Keratinocyte (primary cell): ENCODE measurements around the gene RBM10. TPM values are rescaled to one million over a fixed set of nuclear protein-coding genes. Genes with fewer than 3 reads are reported as not detected.
A peak's percentile ranks its signal among the peaks of the same experiment; 100 is the strongest.

ENCODE experiments used
- DNase-seq: peaks from one replicate; pipeline ENCODE4 v3.0.0-alpha.2; 2011; ENCODE audit warnings: low read depth, missing footprints, low spot score
- FAIRE-seq: peaks from 2 replicates; lab custom pipeline; 2011; peaks lifted over from hg19 to GRCh38; lab: Jason Lieb, UNC
- H2AFZ ChIP-seq: 2 replicates; pipeline ENCODE4 v1.6.0; 2012; ENCODE audit warnings: low read length, control low read depth, inconsistent platforms; ENCODE audit not compliant: control insufficient read depth
- H3K27ac ChIP-seq: 2 replicates; pipeline ENCODE4 v1.5.1; 2011; ENCODE audit warnings: low read length; ENCODE audit not compliant: control insufficient read depth, insufficient read depth
- H3K27me3 ChIP-seq: 3 replicates; pipeline ENCODE4 v1.6.0; 2011; ENCODE audit warnings: low read length; ENCODE audit not compliant: control insufficient read depth, insufficient read depth; ENCODE audit errors: extremely low read depth
- H3K36me3 ChIP-seq, 2 experiments: 2 replicates in 1 of 2; 3 replicates in 1 of 2; pipeline ENCODE4 v1.5.1; 2011; ENCODE audit warnings: low read length in 2 of 2, mild to moderate bottlenecking in 1 of 2; ENCODE audit not compliant: control insufficient read depth in 2 of 2, insufficient read depth in 2 of 2; ENCODE audit errors: extremely low read depth in 1 of 2
- H3K4me1 ChIP-seq: 3 replicates; pipeline ENCODE4 v1.5.1; 2011; ENCODE audit warnings: low read length; ENCODE audit not compliant: control insufficient read depth, insufficient read depth; ENCODE audit errors: extremely low read depth
- H3K4me2 ChIP-seq: 3 replicates; pipeline ENCODE4 v1.6.0; 2011; ENCODE audit warnings: low read depth, low read length; ENCODE audit not compliant: control insufficient read depth, insufficient read depth; ENCODE audit errors: extremely low read depth
- H3K4me3 ChIP-seq, 3 experiments: fragments of 200-600 bp in 1 of 3; sonication (generic) in 1 of 3; 2 replicates in 2 of 3; 3 replicates in 1 of 3; pipeline ENCODE4 v1.5.1; 2011 to 2016; ENCODE audit warnings: low read length in 3 of 3, mild to moderate bottlenecking in 3 of 3, control low read depth in 2 of 3, inconsistent platforms in 1 of 3, low read depth in 1 of 3, mixed read lengths in 1 of 3, mixed run types in 1 of 3, moderate library complexity in 1 of 3; ENCODE audit not compliant: control insufficient read depth in 2 of 3, insufficient read depth in 2 of 3; ENCODE audit errors: extremely low read depth in 1 of 3
- H3K79me2 ChIP-seq: 2 replicates; pipeline ENCODE4 v1.6.0; 2012; ENCODE audit warnings: low read length; ENCODE audit not compliant: control insufficient read depth, insufficient read depth
- H3K9ac ChIP-seq: 3 replicates; pipeline ENCODE4 v1.6.0; 2011; ENCODE audit warnings: low read length; ENCODE audit not compliant: control insufficient read depth, insufficient read depth; ENCODE audit errors: extremely low read depth
- H3K9me1 ChIP-seq: 3 replicates; pipeline ENCODE4 v1.6.0; 2011; ENCODE audit warnings: low read length; ENCODE audit not compliant: control insufficient read depth, insufficient read depth; ENCODE audit errors: extremely low read depth
- H3K9me3 ChIP-seq: 2 replicates; pipeline ENCODE4 v1.5.1; 2012; ENCODE audit warnings: low read depth, low read length; ENCODE audit not compliant: control insufficient read depth
- H4K20me1 ChIP-seq: 3 replicates; pipeline ENCODE4 v1.6.0; 2011; ENCODE audit warnings: low read length; ENCODE audit not compliant: control insufficient read depth, insufficient read depth; ENCODE audit errors: extremely low read depth
- CTCF ChIP-seq, 3 experiments: IDR thresholded peaks in 1 of 3; conservative IDR thresholded peaks in 1 of 3; optimal IDR thresholded peaks in 1 of 3; 2 replicates in 2 of 3; 3 replicates in 1 of 3; pipeline versions ENCODE3 to v1.5.1; 2011; ENCODE audit warnings: low read length in 3 of 3, mild to moderate bottlenecking in 3 of 3, moderate library complexity in 2 of 3, control low read depth in 1 of 3, inconsistent platforms in 1 of 3; ENCODE audit not compliant: insufficient read depth in 2 of 3; ENCODE audit errors: extremely low read depth in 1 of 3
- EZH2 ChIP-seq: IDR thresholded peaks from one replicate; pipeline ENCODE4 v1.6.1; 2012; ENCODE audit warnings: inconsistent platforms, mild to moderate bottlenecking, low read length, moderate library complexity
- dilution Hi-C: fragments of 300-500 bp; cut with MboI; formaldehyde crosslinking; loops from one replicate; pipeline ENCODE4 v1.7.0; 2020; ENCODE audit warnings: low sequenced_read_pairs; ENCODE audit not compliant: extremely low pct_ligation_motif_present
- polyA plus RNA-seq, 5 experiments: library from polyadenylated mRNA; depleted of rRNA in 3 of 5; stranded (reverse) in 3 of 5; stranded (forward) in 1 of 5; unstranded in 1 of 5; fragments of >200 nt; gene quantifications; 1 replicate in 1 of 5; 2 replicates in 3 of 5; 3 replicates in 1 of 5; pipeline versions ENCODE4 v1.2.1 to v1.2.3, GENCODE V29; 2011 to 2012; ENCODE audit warnings: missing spikeins in 2 of 5, low read depth in 1 of 5, low replicate concordance in 1 of 5

RBM10 gene
- polyA plus RNA-seq, 1 donor (not counting 4 experiments of a cell fraction or from before 2014, with no cell fraction given), result 10.8 TPM

GRCh38 chrX:47233333-47234113, 88.5 kb downstream of the RBM10 start:
- H3K9ac ChIP-seq, result peak overlapping the region; percentile 93
- peaks cover 10% of the 10 kb centered on the region for H3K79me2 ChIP-seq
- H3K9me3 ChIP-seq, result no peaks in the 10 kb centered on the region
- peak overlapping the region; percentile 95 for H3K27ac ChIP-seq
- H3K27me3 ChIP-seq, result no peaks in the 10 kb centered on the region
- DNase-seq (peak; percentile 76), FAIRE-seq (peak; percentile 67)
- no peaks in the 10 kb centered on the region for H4K20me1 ChIP-seq
- H2AFZ ChIP-seq, result no peak overlapping the region
- peak overlapping the region; percentile 42 to 72 (median 69) for H3K4me3 ChIP-seq
- peak overlapping the region; percentile 70 for H3K4me2 ChIP-seq
- dilution Hi-C loops, result no loop called here
- TF ChIP-seq EZH2 (no peak), CTCF (optimal IDR thresholded peaks at IDR 0.05 in 1 of 3, IDR thresholded peaks at IDR 0.05 in 1 of 3, conservative IDR thresholded peaks at IDR 0.05 in 1 of 3; ENCODE audit: extremely low read depth in 1 of 3, insufficient read depth in 2 of 3, low read length in 3 of 3) (no peak)
- H3K9me1 ChIP-seq, result no peaks in the 10 kb centered on the region
- peaks cover 3 to 5% of the 10 kb centered on the region in 2 experiments for H3K36me3 ChIP-seq
- peaks cover 5% of the 10 kb centered on the region for H3K4me1 ChIP-seq

- H3K9ac ChIP-seq, result peak overlapping the region; percentile 89
- H3K4me2 ChIP-seq, result peak overlapping the region; percentile 70
- no peaks in the 10 kb centered on the region for H3K36me3 ChIP-seq
- peak overlapping the region in 1 of 3 experiments; percentile 72 for H3K4me3 ChIP-seq
- H3K4me1 ChIP-seq, result peaks cover 5% of the 10 kb centered on the region
- FAIRE-seq (no peak), DNase-seq (no peak)
- H3K27me3 ChIP-seq, result no peaks in the 10 kb centered on the region
- peaks cover 10% of the 10 kb centered on the region for H3K79me2 ChIP-seq
- no peaks in the 10 kb centered on the region for H4K20me1 ChIP-seq
- H3K27ac ChIP-seq, result peak overlapping the region; percentile 95
- H3K9me3 ChIP-seq, result no peaks in the 10 kb centered on the region
- H2AFZ ChIP-seq, result no peak overlapping the region
- dilution Hi-C loops, result no loop called here
- H3K9me1 ChIP-seq, result no peaks in the 10 kb centered on the region
- TF ChIP-seq CTCF (optimal IDR thresholded peaks at IDR 0.05 in 1 of 3, IDR thresholded peaks at IDR 0.05 in 1 of 3, conservative IDR thresholded peaks at IDR 0.05 in 1 of 3; ENCODE audit: extremely low read depth in 1 of 3, insufficient read depth in 2 of 3, low read length in 3 of 3), result no peak
- TF ChIP-seq EZH2, result no peak
Observed at GRCh38 chrX:47234583-47234982, 89.6 kb downstream of the RBM10 start.
